ENCODE results near the gene TJP2.

Gene TJP2

DNA sequence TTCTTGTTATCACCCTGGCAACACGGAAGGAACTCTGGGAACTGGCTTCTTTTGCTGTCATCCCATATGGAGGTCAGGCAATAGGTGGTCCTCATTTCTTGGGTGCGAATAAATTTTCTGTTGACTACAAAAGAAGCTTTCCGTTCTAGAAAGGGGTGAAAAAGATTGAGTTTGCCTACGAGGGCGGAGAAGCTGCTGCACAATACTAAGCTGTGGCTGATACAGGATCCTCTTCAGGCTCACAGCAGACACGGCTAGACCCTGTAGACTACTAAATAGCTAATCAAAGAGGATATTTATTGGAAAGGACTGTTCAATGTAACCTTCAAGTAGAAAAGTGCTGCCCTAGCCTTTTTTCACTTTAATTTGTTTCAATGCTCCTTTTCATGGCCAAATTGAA, 58.1 kb downstream of the TJP2 start:
- no peak for DNase-seq (ENCODE audit: low spot score)

DNA sequence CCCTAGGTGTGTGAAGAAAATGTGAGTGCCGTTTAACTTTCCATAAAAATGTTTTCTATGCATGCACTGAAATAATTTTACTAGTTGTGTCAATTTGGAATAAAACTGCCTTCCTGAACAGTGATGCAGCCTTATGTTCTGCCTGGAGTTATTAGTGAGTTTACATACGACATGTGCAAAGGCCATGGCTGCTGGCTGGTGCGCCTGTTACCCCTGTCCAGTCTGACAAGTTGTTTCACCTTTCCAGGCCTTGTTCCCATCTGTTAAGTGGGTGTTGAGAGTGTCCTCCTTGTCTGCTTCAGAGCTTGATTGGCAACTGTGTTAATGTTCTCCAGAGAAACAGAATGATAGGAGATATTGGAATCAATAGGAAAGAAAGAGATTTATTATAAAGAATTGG, 60.6 kb downstream of the TJP2 start:
- DNase-seq (ENCODE audit: low spot score) = no peak

DNA sequence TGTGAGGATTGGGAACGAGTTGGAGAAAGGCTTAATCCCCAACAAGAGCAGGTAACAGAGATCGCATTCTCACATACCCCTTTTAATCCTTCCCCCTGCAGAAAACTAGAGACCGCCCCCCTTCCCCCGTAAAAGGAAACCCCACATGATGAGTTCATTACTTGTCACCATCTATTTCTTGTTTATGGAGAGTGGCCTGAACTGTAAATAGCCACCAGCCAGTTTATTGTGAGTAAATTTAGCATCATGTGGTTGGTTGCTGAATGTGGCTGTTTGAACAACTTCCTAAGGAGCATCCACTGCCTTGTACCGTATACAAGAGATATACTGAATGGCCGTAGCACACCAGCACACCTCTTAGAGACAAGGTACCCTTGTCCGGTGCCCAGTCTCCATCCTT, 62.1 kb downstream of the TJP2 start:
- DNase-seq (ENCODE audit: low spot score) = no peak

DNA sequence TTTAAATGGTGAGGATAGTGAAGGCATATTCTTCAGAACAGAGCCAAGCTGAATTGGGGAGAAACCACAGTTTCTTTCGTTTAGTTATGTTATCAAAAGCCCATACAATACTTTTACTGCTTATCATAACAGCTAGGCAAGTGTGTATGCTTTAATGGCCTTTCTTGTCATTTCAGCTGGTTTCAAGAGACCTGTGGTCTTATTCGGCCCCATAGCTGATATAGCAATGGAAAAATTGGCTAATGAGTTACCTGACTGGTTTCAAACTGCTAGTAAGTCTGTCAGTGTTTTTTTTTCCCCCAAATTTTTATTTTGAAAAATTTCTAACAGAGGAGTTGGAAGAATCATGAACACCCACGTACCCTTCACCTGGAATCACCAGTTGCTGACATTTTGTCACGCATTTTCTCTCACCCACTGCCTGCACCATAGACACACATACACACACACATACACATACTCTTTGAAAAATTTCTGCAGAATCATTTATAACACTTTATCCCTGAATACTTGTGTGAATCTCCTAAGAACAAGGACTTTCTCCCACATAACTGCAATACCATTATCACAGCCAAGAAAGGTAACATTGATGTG, 63.7 kb downstream of the TJP2 start:
- no peak for DNase-seq (ENCODE audit: low spot score)

DNA sequence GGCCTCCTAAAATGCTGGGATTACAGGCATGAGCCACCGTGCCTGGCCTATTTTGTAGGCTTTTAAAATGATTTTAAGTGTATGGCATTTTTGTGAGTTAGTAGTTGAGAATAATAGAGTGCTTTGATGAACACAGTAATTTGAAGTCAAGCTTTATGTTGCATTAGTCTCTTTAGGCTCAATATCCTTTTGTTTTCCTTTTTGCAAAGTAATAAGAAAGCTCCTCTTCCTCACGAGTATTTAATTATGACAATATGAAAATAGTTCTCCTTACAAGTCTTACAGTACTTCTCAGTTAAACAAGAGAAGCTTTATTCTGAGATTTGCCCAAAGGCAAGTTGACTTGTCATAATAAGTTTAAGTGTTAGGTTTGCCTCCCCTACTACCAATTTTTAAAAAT, 69.0 kb downstream of the TJP2 start:
- DNase-seq (ENCODE audit: low spot score) = no peak

DNA sequence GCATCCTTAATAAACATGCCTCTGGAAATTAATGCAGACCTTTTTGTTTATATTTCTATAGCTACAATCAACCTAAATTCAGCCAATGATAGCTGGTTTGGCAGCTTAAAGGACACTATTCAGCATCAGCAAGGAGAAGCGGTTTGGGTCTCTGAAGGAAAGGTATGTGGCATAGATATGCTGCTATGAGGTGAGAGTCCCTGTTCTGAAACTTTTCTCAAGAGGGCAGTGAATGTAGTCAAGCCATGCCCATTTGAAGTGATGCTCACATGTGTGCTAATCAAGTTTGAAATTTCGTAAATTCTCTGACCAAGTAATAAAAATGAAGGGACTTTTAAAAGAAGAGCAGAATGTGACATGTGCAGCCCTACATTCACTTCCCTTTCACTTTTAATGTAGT, 72.6 kb downstream of the TJP2 start:
- no peak for DNase-seq (ENCODE audit: low spot score)

DNA sequence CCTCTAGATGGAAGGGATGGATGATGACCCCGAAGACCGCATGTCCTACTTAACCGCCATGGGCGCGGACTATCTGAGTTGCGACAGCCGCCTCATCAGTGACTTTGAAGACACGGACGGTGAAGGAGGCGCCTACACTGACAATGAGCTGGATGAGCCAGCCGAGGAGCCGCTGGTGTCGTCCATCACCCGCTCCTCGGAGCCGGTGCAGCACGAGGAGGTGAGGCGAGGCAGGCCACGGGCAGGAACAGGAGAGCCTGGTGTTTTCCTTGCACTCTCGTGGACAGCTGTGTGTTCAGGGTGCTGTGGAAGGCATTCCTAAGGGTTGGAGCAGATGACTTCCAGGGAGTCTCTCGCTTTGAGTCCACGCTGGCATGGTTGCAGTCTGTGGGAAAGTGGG, 73.9 kb downstream of the TJP2 start:
- DNase-seq (ENCODE audit: low spot score) = no peak

DNA sequence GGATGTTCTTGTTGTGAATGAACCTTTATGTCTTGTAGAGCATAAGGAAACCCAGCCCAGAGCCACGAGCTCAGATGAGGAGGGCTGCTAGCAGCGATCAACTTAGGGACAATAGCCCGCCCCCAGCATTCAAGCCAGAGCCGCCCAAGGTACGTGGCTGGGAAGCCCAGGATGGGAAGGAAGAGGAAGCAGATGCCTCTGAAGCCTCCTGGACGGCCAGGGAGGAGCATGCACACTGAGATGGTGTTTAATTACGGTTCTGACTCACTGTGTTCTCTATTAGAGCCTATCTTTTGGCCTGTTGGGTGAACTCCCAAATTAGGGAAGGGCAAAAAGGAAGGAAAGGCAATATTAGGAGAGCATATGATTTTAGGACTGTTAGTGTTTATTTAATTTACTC, 75.3 kb downstream of the TJP2 start:
- no peak for DNase-seq (ENCODE audit: low spot score)

DNA sequence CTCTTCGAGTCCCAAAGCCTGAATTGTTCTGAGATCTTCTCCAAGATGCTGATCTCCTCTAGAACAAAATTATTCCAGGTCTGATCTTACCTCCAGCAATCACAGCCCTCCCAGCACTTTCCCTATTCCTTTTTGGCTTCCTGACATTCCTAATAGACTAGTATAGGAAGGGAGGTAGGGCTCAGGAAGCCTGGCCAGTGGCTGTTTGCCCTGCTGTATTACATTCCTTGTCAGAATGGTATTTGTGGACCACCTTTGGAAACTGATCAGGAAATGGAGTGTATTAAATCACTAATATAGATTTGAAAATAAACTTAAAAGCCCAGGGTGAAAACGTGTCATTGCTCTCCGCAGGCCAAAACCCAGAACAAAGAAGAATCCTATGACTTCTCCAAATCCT, 76.6 kb downstream of the TJP2 start:
- DNase-seq (ENCODE audit: low spot score) = no peak

DNA sequence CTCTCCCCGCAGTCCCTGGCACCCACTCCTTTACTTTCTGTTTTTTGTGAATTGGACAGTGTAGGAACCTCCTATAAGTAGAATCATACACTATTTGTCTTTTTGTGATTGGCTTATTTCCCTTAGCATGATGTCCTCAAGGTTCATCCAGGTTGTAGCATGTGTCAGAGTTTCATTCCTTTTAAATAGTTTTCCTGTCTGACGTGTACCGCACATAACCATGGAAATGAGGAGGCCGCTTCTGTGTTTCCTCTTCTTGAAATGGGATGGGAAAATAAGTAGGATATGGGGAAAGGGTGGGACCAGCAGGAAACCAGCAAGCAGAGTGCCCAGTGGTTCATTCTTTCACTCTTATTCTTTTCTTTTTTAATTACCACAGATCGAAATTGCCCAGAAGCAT, 78.4 kb downstream of the TJP2 start:
- no peak for DNase-seq (ENCODE audit: low spot score)

DNA sequence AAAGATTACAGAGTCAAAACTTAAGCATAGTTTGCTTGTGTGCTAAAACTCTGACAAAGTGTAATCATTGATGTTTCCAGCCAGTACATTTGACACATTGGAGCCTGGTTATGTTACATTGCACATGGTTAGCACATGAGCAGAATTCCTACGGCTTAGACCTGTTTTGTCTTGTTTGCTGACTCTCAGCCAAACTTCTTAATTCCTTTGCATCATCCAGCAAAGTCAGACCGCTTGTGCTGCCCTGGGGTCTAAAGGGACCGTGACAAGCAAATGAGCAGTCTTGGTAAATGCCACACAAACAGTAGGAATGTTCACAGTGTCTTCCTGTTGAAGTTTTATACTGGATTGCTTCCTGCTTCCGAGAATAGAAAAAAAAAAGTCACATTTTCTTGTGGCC, 79.0 kb downstream of the TJP2 start:
- DNase-seq (ENCODE audit: low spot score) = no peak

DNA sequence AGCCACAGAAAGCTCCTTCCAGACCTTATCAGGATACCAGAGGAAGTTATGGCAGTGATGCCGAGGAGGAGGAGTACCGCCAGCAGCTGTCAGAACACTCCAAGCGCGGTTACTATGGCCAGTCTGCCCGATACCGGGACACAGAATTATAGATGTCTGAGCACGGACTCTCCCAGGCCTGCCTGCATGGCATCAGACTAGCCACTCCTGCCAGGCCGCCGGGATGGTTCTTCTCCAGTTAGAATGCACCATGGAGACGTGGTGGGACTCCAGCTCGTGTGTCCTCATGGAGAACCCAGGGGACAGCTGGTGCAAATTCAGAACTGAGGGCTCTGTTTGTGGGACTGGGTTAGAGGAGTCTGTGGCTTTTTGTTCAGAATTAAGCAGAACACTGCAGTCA, 80.1 kb downstream of the TJP2 start:
- no peak for DNase-seq (ENCODE audit: low spot score)

DNA sequence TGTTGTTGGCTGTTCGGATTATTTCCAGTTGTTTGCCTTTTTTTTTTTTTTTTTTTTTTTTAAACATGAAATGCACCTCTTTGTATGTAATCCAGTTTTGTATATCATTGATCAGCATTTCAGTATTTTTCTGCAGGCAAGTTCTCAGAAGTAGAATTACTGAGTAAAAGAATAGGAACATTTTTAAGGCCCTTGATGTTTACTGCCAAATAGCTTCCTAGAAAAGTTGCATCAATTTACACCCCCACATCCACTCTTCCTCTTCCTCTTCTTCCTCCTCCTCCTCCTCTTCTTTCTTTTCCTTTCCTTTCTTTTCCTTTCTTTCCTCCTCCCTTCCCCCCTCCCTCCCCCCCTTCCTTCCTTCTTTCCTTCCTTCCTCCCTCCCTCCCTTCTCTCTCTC, 81.5 kb downstream of the TJP2 start:
- DNase-seq (ENCODE audit: low spot score) = no peak

DNA sequence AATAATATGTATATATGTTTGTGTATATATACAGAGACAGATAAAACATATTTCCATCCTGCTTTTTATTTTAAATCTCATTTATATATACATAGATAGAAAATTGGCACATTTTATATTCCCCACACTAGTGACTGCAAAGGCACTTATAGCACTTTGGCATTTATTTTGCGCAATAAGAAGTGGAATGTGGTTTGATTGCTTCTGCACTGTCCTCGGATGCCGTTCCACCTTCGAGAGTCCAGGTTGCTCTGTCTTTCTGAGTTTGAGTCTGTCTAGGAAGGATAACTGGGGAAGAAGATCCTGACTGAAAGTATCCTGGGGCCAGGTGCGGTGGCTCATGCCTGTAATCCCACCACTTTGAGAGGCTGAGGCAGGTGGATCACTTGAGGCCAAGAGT, 84.5 kb downstream of the TJP2 start:
- no peak for DNase-seq (ENCODE audit: low spot score)

DNA sequence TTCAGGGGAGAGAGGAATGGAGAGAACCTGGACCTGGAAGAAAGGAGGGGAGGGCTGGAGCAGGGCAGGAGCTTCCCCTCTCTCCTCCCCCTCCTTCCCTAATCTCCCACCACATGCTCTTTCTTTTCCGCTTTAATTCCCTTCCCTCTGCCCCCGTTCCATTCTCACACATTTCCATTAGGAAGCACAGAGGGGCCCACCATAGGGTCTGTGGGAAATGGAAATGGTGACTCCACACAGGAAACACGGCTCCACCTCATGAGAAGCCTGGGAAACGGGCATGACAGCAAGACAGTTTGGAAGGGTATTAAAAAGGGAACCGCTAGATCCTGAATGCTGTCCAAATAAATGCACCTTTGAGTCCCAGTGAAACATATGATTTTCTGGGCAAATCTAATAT, 86.1 kb downstream of the TJP2 start:
- DNase-seq (ENCODE audit: low spot score) = no peak

DNA sequence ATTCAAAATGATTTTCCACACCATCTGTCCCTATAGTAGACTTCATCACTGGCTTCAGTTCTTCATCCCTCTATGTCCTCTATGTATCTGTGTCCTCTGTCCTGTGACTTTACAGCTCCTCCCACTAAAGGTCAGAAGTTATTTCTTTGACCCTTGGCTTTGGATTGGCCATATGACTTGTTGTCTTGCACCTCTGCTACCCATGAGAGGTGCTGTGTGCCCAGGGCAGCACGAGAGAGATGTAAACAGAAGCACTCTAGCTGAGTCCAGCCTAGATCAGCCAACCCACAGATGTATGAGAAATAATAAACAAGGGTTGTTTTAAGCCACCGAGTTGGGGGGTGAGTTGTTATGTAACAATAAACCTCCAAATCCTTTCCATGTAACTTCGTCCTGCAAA, 87.6 kb downstream of the TJP2 start:
- no peak for DNase-seq (ENCODE audit: low spot score)

DNA sequence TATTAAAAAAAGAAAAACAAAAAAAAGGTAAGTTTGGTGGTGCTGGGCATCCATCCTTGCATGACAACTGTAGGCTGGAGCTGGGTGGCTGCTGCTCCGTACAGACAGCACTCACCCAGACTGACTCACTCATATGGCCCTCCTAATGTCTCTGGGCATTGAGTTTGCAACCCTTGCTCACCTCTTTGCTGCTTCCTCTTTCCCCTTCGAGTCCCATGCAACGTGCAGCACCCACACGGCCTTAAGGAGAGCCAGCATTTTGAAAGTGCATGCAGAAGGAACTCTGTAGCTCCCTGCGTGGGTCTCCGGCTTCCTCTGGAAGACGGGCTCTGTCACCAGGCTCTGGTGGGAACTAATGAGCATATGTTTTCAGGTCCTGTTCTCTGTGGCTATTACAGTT, 90.4 kb downstream of the TJP2 start:
- no peak for DNase-seq (ENCODE audit: low spot score)

DNA sequence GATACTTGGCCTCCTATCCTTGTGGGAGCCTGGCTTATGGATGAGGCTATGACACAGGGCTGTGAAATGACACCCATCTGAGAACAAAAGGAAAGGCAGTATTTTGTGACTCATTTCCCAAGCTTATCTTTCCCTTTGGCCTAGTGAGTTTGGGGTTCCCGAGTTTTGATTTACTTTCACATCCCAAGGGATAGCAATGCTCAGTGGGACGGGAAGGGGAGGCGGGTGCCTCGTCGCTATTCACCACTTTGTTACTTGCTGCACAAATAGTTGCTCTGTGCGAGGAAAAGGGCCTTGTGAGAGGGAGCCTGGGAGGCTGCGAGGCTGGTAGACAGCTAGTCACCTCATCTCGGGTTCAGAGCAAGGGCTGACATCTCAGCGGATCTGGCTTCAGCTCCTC, 91.8 kb downstream of the TJP2 start:
- DNase-seq (ENCODE audit: low spot score) = no peak

DNA sequence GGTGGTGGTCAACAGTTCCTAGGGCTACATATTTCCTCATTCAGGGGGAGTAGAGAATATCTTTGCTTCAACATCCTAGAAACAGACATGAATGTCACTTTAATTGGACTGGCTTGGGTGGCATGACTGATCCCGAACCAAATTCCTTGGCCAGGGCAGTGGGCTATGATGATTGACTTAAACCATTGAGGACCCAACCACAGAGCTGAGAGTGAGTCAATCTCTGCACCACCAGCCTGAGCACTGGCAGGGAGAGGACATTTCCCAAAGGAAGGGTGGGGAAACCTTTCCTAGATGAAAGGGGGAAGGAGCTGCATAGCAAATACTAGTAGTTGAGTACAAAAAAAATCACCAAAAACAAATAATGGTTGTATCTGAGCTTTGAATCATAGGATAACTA, 98.1 kb downstream of the TJP2 start:
- DNase-seq (ENCODE audit: low spot score) = no peak

DNA sequence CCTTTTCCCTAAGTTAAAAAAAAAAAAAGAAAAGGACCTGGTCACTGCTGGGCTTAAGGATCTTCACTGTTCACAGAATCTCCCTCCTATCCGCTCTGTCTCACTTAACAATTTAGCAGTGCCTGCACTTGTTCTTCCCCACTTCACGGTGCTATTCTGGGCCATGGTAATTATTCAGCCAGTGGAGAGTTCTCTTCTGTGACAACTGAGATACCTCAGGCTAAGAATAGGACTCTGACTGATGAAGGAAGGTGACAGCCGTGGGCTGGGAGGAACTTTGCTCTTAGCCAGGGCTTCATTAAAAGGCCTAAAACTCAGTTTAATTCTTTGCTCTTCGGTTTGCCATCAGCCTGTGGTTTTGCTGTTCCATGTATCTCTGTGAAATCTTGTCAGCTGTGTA, 99.1 kb downstream of the TJP2 start:
- no peak for DNase-seq (ENCODE audit: low spot score)

DNA sequence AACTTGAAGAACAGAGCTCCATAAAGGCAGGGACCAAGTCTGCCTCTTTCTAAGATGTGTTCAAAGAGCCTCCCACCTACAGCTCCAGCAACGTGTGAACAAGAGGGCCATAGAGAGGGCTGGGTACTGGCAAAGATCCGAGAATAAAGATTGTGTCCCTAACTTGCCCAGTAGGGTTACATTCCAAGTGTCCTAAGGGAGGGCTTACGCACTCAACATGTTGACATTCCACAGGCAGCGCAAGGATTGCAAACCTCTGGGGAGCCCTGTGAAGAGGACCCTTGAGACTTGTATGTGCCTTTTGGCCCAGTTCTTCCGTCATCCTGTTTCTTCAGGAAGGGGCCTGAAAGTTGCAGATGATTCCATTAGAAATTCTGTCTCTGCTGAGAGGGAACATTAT, 102.7 kb downstream of the TJP2 start:
- no peak for DNase-seq (ENCODE audit: low spot score)

DNA sequence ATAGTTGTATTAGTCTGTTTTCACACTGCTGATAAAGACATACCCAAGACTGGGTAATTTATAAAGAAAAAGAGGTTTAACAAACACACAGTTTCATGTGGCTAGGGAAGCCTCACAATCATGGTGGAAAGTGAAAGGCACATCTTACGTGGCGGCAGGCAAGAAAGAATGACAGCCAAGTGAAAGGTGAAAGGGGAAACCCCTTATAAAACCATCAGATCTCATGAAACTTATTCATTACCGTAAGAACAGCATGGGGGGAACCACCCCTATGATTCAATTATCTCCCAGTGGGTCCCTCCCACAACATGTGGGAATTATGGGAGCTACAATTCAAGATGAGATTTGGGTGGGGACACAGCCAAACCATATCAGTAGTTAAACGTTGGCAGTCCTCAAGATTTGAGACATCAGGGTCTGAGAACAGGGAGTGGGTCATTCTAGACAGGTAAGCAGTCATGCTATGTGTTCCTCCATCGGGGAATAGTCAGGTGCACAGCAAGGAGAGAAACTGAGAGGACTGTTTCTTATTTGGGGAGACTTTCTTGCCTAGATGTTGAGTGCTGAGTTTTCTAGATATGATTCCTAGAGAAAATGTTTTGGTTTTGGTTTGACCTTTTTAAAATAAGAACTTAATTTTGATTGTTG, 105.1 kb downstream of the TJP2 start:
- no peak for DNase-seq (ENCODE audit: low spot score)

DNA sequence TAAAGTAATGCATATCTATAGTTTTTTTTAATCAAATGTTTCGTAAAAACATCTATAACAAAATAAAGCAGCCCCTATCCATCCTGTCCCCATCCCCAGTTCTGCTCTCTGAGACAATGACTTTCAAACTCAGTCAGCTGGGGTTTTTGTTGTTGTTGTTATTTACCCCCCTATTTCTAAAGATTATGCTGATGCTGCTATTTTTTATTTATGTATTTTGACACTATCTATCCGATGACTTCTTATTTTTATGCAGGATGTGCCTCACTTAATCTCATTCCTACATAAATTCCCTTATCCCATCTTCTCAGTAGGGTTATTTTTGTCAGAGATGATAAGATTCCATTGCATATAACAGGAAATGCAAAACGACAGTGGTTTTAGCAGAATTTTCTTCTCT, 105.7 kb downstream of the TJP2 start:
- DNase-seq (ENCODE audit: low spot score) = no peak

DNA sequence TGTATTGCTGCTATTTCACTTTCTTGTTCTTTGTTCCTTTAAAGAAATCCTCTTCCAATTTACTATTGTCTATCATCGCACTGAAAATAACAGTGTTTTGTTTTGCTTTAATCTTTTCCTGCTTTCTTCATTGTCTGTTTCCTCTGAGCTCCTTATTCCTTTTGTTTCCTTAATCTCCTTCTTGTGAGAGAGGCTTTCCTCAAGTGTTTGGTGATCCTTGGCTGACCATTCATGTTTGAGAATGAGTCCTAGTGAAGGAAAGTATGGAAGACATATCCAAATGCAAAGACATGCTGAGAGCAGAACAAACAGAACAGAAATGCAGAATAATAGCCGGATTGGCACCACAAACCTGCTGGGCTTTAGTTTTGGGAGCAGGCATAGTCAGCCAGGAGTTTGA, 108.9 kb downstream of the TJP2 start:
- DNase-seq (ENCODE audit: low spot score) = no peak

DNA sequence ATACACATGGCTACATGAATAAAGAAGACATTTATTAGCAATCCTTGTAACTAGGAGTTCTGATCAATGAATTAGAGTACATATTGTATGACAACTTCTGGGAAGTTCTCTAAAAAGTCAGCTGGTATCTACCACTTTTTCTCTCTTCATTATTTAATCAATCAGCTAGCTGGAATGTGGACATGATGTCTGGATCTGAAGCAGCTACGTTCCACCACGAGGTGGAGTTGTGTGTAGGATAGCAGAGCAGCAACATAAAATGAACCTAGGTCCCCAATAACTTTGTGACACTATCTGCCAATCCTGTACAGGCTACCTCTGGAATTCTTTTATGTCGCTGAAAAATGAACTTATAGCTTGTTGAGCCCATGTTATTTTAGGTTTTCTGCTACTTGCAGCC, 118.0 kb downstream of the TJP2 start:
- DNase-seq (ENCODE audit: low spot score) = peak; percentile 16
